ENCODE results near the gene MYCBP.
"Not testable (repeated sequence)": the region's sequence is repeated elsewhere in the genome, so short reads cannot be mapped to it uniquely, and the experiment has no call there.

The MYCBP gene

GRCh38 chr1:38873027-38873969 is at the start of gene MYCBP:
Gene MYCBP (minus strand): TSS chr1:38873348. CDS start chr1:38873305, 43 bp downstream.
- DNase-seq (ENCODE audit: extremely low read depth, low read depth) = peak; percentile 87
- no peak for TF ChIP-seq CTCF (IDR thresholded peaks at IDR 0.05; ENCODE audit: low read depth, low read length, missing control alignments)
- H3K4me3 ChIP-seq (replicated peaks; ENCODE audit: low read depth, low read length) = peak within 1 kb of the TSS; percentile 93

DNA sequence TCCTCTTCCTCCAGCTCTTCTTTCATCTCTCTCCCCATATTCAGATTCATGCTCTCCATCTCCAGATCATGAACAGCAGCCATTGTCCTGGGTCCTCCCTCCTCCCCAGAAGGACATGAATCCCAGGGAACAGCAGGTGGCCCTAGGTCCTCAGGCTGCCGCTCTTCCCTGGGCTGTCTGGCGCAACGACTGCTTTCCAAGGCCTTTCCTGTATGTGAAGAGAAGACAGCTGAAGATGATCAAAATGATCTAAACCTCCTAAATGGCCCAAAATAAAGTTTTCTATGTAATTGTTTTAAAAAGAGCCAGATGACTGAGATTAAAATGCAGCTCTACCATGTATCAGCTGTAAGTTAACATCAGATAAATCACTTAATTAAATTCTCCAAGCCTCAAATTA is 46.0 kb upstream of the MYCBP start:
- no peak overlapping the region for H3K4me3 ChIP-seq (replicated peaks; ENCODE audit: low read depth, low read length)
- TF ChIP-seq CTCF (IDR thresholded peaks at IDR 0.05; ENCODE audit: low read depth, low read length, missing control alignments) = no peak
- DNase-seq (ENCODE audit: extremely low read depth, low read depth) = no peak

- TF ChIP-seq CTCF (IDR thresholded peaks at IDR 0.05; ENCODE audit: low read depth, low read length, missing control alignments) = no peak
- no peak overlapping the region for H3K4me3 ChIP-seq (replicated peaks; ENCODE audit: low read depth, low read length)
- no peak for DNase-seq (ENCODE audit: extremely low read depth, low read depth)
Measured at GRCh38 chr1:38918568-38918967, 45.4 kb upstream of the MYCBP start.

GRCh38 chr1:38917772-38918171 is 44.6 kb upstream of the MYCBP start:
- DNase-seq (ENCODE audit: extremely low read depth, low read depth) = no peak
- no peak overlapping the region for H3K4me3 ChIP-seq (replicated peaks; ENCODE audit: low read depth, low read length)
- no peak for TF ChIP-seq CTCF (IDR thresholded peaks at IDR 0.05; ENCODE audit: low read depth, low read length, missing control alignments)

- no peak for DNase-seq (ENCODE audit: extremely low read depth, low read depth)
- no peak for TF ChIP-seq CTCF (IDR thresholded peaks at IDR 0.05; ENCODE audit: low read depth, low read length, missing control alignments)
- H3K4me3 ChIP-seq (replicated peaks; ENCODE audit: low read depth, low read length) = no peak overlapping the region
Measured at GRCh38 chr1:38917337-38917736, 44.2 kb upstream of the MYCBP start.

DNA sequence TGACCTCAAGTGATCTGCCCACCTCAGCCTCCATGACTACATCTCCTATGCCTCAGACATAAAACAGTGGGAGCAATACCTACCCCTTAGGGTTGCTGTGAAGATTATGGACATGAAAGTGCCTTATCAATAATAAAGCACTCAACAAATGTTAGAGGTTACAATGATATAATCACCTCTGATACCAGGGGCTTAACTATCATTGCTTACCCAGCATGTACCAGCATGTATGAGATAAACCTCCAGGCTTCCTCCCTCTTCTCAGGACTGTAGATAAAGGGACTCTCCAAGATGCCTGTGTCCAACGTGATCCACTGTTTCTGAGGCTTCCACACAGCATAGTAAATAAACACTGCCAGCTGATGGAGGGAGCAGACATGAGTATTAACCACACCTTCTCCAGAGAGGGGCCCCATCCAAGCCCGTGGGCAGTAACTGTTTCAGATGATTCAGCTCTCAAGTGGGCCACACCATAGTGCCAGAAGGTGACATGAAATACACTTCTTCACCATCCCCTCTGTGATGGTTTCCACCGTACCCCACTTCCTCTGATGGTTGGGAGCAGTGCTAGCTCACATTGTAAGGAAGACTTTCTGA is 42.3 kb upstream of the MYCBP start:
- no peak for DNase-seq (ENCODE audit: extremely low read depth, low read depth)
- H3K4me3 ChIP-seq (replicated peaks; ENCODE audit: low read depth, low read length) = no peak overlapping the region
- no peak for TF ChIP-seq CTCF (IDR thresholded peaks at IDR 0.05; ENCODE audit: low read depth, low read length, missing control alignments)

DNA sequence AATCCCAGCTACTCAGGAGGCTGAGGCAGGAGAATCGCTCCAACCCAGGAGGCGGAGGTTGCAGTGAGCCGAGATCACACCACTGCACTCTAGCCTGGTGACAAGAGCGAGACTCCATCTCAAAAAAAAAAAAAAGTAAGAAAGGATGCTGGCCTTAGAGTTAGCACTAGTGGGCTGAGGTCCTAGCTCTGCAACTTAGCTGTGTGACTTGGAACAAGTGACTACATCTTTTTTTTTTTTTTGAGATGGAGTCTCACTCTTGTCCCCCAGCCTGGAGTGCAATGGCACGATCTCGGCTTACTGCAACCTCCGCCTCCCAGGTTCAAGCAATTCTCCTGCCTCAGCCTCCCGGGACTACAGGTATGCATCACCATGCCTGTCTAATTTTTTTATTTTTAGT is 41.8 kb upstream of the MYCBP start:
- DNase-seq (ENCODE audit: extremely low read depth, low read depth); H3K4me3 ChIP-seq (replicated peaks; ENCODE audit: low read depth, low read length): not testable (repeated sequence)

Data from HFF-Myc (cell line).